ENCODE results near the gene NPAS3. TPM values are rescaled to one million over a fixed set of nuclear protein-coding genes. Genes with fewer than 3 reads are reported as not detected.
A peak's percentile ranks its signal among the peaks of the same experiment; 100 is the strongest.

Gene NPAS3
- total RNA-seq, 2 experiments from 2014 or later = not detected

DNA sequence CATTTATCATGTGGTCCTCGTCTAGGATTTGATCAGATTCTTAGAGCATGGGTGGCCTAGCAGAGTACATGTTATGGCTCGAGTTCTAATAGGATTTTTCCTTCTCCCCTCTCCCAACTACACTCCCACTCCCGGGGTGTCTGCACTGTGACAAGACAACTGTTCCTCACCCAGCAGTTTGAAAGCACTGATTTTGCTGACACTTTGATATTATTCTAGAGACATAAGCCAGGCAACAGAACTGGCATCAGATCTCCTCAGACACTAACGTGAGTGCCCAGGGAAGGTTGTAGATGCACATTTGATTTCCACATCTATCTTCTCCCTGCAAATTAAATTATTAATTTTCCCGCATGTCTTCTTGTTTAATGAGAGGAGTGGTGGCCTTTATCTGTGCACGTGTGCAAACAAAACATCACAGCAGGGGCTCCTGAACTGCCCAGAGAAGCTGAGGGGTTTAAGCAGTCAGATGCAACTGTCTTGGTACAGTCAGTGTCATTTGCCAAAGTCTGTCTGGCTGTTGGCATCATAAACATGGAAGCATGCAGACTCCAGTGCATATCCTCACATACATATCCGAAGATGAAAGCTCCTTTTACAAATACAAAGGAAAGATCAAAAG, 491.8 kb downstream of the NPAS3 start:
- H3K9me3 Mint-ChIP-seq = no peaks in the 10 kb centered on the region
- H3K4me3 Mint-ChIP-seq = no peak overlapping the region

GRCh38 chr14:33432407-33433023, 493.8 kb downstream of the NPAS3 start:
- ChIA-PET CTCF (interaction anchor here (0.6 kb wide), 1 partner anchor 21 kb away, joined by 3 read pairs; no protein-coding TSS in a partner anchor), POLR2A (no interaction called here)
- intact Hi-C loops (cut with micrococcal nuclease) = no loop called here
- Mint-ChIP-seq H3K36me3 (ENCODE audit: low read depth) (no peaks in the 10 kb centered on the region), H3K4me1 (ENCODE audit: low read depth) (peaks cover 7% of the 10 kb centered on the region), H3K27me3 (no peaks in the 10 kb centered on the region), H3K4me3 (no peak overlapping the region), H3K27ac (no peak overlapping the region), H3K9me3 (no peaks in the 10 kb centered on the region)
- no peak for TF ChIP-seq CTCF (IDR thresholded peaks at IDR 0.05)
- DNase-seq = peak; percentile 28
- no peak for ATAC-seq

More for the DNA sequence above, 491.8 kb downstream of the NPAS3 start:
- no peak for TF ChIP-seq CTCF (IDR thresholded peaks at IDR 0.05)
- POLR2A ChIA-PET = no interaction called here
- no peaks in the 10 kb centered on the region for H3K4me1 Mint-ChIP-seq (ENCODE audit: low read depth)
- intact Hi-C loops (cut with micrococcal nuclease) = no loop called here
- no peak overlapping the region for H3K27ac Mint-ChIP-seq
- ATAC-seq (no peak), DNase-seq (no peak)
- H3K36me3 Mint-ChIP-seq (ENCODE audit: low read depth) = no peaks in the 10 kb centered on the region
- CTCF ChIA-PET = no interaction called here
- H3K27me3 Mint-ChIP-seq = no peaks in the 10 kb centered on the region

DNA sequence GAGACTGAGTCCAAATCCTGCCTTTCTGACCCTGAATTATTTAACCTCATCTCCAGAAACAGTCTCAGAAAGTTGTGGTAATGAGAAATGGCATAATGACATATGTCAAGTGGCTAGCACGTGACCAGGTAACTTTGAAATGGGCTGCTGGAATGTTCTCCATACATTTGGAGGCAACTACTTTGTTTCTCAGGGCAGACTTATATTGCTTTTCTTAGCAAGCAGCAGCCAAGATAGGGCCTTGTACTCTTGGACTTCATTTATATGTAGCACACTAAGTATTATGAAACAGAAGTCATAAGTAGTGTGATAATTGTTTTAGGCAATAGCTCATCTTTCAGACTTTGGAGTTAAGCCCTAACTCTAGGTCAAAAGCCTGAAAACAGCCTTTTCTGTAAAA, 494.7 kb downstream of the NPAS3 start:
- TF ChIP-seq CTCF (IDR thresholded peaks at IDR 0.05) = no peak
- CTCF ChIA-PET = no interaction called here
- Mint-ChIP-seq H3K27ac (no peak overlapping the region), H3K4me1 (ENCODE audit: low read depth) (peaks cover 7% of the 10 kb centered on the region), H3K36me3 (ENCODE audit: low read depth) (no peaks in the 10 kb centered on the region), H3K4me3 (no peak overlapping the region), H3K27me3 (no peaks in the 10 kb centered on the region), H3K9me3 (no peaks in the 10 kb centered on the region)
- intact Hi-C loops (cut with micrococcal nuclease) = no loop called here
- ATAC-seq = no peak
- no peak for DNase-seq
- POLR2A ChIA-PET = no interaction called here

- peak; percentile 3 for DNase-seq
These were observed 497.4 kb downstream of the NPAS3 start for GRCh38 chr14:33435911-33436689.

More at GRCh38 chr14:33435911-33436689, 497.4 kb downstream of the NPAS3 start:
- ChIA-PET POLR2A (no interaction called here), CTCF (no interaction called here)
- Mint-ChIP-seq H3K27me3 (no peaks in the 10 kb centered on the region), H3K9me3 (no peaks in the 10 kb centered on the region), H3K27ac (no peak overlapping the region), H3K4me1 (ENCODE audit: low read depth) (peaks cover 7% of the 10 kb centered on the region), H3K36me3 (ENCODE audit: low read depth) (no peaks in the 10 kb centered on the region), H3K4me3 (no peak overlapping the region)
- TF ChIP-seq CTCF (IDR thresholded peaks at IDR 0.05) = no peak
- intact Hi-C loops (cut with micrococcal nuclease) = no loop called here
- peak; percentile 56 for ATAC-seq

Data from activated CD8-positive, alpha-beta T cell treated with anti-CD3 and anti-CD28 coated beads for 36 hours (primary cell).